KOPT-K1 (cell line): ENCODE data around the gene ZNRF3.
"Not testable (repeated sequence)": the region's sequence is repeated elsewhere in the genome, so short reads cannot be mapped to it uniquely, and the experiment has no call there.

ENCODE experiments used
- H3K27ac ChIP-seq: fragments of 200-600 bp; sonication (generic); 2 replicates; pipeline ENCODE4 v1.5.1; 2016; ENCODE audit warnings: antibody characterized with exemption, mild to moderate bottlenecking, low read depth, low read length; ENCODE audit not compliant: poor library complexity, severe bottlenecking
- H3K36me3 ChIP-seq: fragments of 200-600 bp; sonication (generic); 2 replicates; pipeline ENCODE4 v1.5.1; 2017; ENCODE audit warnings: antibody characterized with exemption, mild to moderate bottlenecking, low read length, moderate library complexity; ENCODE audit not compliant: insufficient read depth
- H3K9me3 ChIP-seq: fragments of 200-600 bp; sonication (generic); 2 replicates; pipeline ENCODE4 v1.5.1; 2017; ENCODE audit warnings: antibody characterized with exemption, low read length, mild to moderate bottlenecking; ENCODE audit not compliant: insufficient read depth, poor library complexity, severe bottlenecking

Gene ZNRF3

GRCh38 chr22:29022101-29022817 lies 138.9 kb downstream of the ZNRF3 start:
- no peaks in the 10 kb centered on the region for H3K9me3 ChIP-seq
- H3K27ac ChIP-seq = no peak overlapping the region
- no peaks in the 10 kb centered on the region for H3K36me3 ChIP-seq

- Histone ChIP-seq H3K27ac (no peak overlapping the region), H3K36me3 (no peaks in the 10 kb centered on the region), H3K9me3 (no peaks in the 10 kb centered on the region)
Measured at GRCh38 chr22:29023172-29023796, 139.9 kb downstream of the ZNRF3 start.

- Histone ChIP-seq H3K27ac (no peak overlapping the region), H3K9me3 (no peaks in the 10 kb centered on the region), H3K36me3 (no peaks in the 10 kb centered on the region)
Measured at GRCh38 chr22:29026579-29026978, 143.2 kb downstream of the ZNRF3 start.

GRCh38 chr22:29028468-29028867 lies 145.1 kb downstream of the ZNRF3 start:
- Histone ChIP-seq H3K9me3 (no peaks in the 10 kb centered on the region), H3K36me3 (no peaks in the 10 kb centered on the region), H3K27ac (no peak overlapping the region)

GRCh38 chr22:29029202-29030000 lies 146.0 kb downstream of the ZNRF3 start:
- no peaks in the 10 kb centered on the region for H3K9me3 ChIP-seq
- H3K27ac ChIP-seq = no peak overlapping the region
- no peaks in the 10 kb centered on the region for H3K36me3 ChIP-seq

- no peaks in the 10 kb centered on the region for H3K9me3 ChIP-seq
- no peak overlapping the region for H3K27ac ChIP-seq
- H3K36me3 ChIP-seq = no peaks in the 10 kb centered on the region
Measured at GRCh38 chr22:29030016-29030617, 146.7 kb downstream of the ZNRF3 start.

GRCh38 chr22:29030618-29031226 lies 147.3 kb downstream of the ZNRF3 start:
- H3K36me3 ChIP-seq = no peaks in the 10 kb centered on the region
- no peaks in the 10 kb centered on the region for H3K9me3 ChIP-seq
- no peak overlapping the region for H3K27ac ChIP-seq

GRCh38 chr22:29031227-29032011 lies 148.0 kb downstream of the ZNRF3 start:
- Histone ChIP-seq H3K36me3 (no peaks in the 10 kb centered on the region), H3K27ac (no peak overlapping the region), H3K9me3 (no peaks in the 10 kb centered on the region)

GRCh38 chr22:29032014-29032475 lies 148.7 kb downstream of the ZNRF3 start:
- H3K36me3 ChIP-seq = no peaks in the 10 kb centered on the region
- no peak overlapping the region for H3K27ac ChIP-seq
- no peaks in the 10 kb centered on the region for H3K9me3 ChIP-seq

GRCh38 chr22:29032584-29032983 lies 149.2 kb downstream of the ZNRF3 start:
- no peak overlapping the region for H3K27ac ChIP-seq
- H3K9me3 ChIP-seq = no peaks in the 10 kb centered on the region
- no peaks in the 10 kb centered on the region for H3K36me3 ChIP-seq

GRCh38 chr22:29037340-29037932 lies 154.1 kb downstream of the ZNRF3 start:
- Histone ChIP-seq H3K27ac (no peak overlapping the region), H3K9me3 (no peaks in the 10 kb centered on the region), H3K36me3 (no peaks in the 10 kb centered on the region)

GRCh38 chr22:29039148-29039547 lies 155.8 kb downstream of the ZNRF3 start:
- Histone ChIP-seq H3K36me3 (no peaks in the 10 kb centered on the region), H3K27ac (no peak overlapping the region), H3K9me3 (no peaks in the 10 kb centered on the region)

GRCh38 chr22:29039684-29040083 lies 156.3 kb downstream of the ZNRF3 start:
- not testable (repeated sequence) for H3K27ac ChIP-seq, H3K36me3 ChIP-seq, H3K9me3 ChIP-seq
